GM19324 (cell line): ENCODE measurements around the gene C17orf107.

ENCODE experiments used
- ATAC-seq: cut with Tn5 transposase; IDR thresholded peaks from one replicate; pipeline ENCODE4 v1.9.1; 2021; ENCODE audit warnings: mild to moderate bottlenecking, moderate library complexity; ENCODE audit not compliant: unreplicated experiment, low FRiP score

The C17orf107 gene

DNA sequence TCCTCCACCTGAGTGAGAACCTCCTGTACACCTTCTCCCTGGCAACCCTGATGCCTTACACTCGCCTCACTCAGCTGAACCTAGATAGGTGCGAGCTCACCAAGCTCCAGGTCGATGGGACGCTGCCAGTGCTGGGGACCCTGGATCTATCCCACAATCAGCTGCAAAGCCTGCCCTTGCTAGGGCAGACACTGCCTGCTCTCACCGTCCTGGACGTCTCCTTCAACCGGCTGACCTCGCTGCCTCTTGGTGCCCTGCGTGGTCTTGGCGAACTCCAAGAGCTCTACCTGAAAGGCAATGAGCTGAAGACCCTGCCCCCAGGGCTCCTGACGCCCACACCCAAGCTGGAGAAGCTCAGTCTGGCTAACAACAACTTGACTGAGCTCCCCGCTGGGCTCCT is 33.4 kb downstream of the C17orf107 start:
- no peak for ATAC-seq

DNA sequence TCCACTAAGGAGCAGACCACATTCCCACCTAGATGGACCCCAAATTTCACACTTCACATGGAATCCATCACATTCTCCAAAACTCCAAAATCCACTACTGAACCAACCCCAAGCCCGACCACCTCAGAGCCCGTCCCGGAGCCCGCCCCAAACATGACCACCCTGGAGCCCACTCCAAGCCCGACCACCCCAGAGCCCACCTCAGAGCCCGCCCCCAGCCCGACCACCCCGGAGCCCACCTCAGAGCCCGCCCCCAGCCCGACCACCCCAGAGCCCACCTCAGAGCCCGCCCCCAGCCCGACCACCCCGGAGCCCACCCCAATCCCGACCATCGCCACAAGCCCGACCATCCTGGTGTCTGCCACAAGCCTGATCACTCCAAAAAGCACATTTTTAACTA is 34.3 kb downstream of the C17orf107 start:
- ATAC-seq: no peak

DNA sequence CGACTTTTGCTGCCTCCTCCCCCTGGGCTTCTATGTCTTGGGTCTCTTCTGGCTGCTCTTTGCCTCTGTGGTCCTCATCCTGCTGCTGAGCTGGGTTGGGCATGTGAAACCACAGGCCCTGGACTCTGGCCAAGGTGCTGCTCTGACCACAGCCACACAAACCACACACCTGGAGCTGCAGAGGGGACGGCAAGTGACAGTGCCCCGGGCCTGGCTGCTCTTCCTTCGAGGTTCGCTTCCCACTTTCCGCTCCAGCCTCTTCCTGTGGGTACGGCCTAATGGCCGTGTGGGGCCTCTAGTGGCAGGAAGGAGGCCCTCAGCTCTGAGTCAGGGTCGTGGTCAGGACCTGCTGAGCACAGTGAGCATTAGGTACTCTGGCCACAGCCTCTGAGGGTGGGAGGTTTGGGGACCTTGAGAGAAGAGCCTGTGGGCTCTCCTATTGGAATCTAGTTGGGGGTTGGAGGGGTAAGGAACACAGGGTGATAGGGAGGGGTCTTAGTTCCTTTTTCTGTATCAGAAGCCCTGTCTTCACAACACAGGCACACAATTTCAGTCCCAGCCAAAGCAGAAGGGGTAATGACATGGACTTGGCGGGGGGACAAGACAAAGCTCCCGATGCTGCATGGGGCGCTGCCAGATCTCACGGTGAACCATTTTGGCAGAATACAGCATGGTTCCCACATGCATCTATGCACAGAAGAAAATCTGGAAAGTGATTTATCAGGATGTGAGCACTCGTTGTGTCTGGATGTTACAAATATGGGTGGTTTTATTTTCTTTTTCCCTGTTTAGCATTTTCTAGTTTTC is 35.0 kb downstream of the C17orf107 start:
- ATAC-seq: no peak

DNA sequence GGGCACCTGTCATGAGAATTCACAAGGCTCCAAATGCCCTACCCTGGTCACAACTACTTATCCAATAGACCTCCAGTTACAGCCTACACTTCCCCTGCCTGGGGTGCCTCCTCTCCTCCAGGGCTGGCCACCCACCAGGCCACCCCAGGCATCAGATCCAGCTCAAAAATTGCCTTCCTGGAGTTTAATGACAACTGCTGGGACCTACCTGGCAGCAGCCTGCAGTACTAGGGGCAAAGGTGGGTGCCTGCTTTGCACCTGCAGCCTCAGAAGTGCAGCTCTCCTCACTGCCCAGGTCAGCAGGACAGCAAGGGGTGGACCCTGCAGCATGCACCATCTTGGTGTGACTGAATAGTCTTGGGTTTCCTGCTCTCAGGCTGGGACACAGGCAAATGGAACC is 36.3 kb downstream of the C17orf107 start:
- ATAC-seq: no peak

DNA sequence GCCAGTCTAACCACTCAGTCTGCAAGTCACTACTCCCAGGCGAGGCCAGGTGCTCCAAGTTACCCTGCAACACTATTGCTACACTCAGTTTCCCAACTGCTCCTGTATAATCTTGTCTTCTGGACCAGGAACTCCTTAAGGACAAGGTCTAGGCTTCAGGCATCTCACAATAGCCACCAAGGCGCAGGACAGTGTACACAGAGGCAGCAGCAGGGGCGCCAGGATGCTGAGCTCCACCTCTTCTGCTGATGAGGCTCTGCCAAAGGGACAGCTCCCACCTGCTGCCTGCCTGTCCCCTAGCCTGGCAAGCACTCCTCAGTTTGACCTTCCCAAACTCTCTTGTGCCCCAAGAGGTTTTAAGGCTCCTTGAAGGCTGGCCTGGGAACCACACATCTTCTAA is 37.1 kb downstream of the C17orf107 start:
- no peak for ATAC-seq

GRCh38 chr17:4937553-4937952 is 38.2 kb downstream of the C17orf107 start:
- ATAC-seq: no peak

DNA sequence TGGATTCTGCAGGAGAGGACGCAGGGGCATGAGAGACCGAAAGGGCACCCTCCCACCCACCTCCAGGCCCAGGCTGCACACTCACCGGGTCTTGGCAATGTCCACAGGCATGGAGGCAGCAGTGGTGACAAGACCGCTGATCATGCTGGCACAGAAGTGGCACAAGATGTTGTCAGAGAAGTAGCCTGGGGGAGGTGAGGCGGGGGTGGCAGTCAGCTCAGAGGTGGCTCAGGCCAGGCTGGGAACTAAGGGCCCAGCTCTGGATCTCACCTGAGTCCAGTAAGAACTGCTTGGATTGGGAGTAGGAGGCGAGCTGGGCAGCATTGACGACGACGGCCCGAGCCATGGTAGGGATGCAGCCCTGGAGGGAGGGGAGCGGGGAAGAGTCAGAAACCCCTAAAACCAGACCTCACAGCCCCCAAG is 38.7 kb downstream of the C17orf107 start:
- ATAC-seq: no peak

DNA sequence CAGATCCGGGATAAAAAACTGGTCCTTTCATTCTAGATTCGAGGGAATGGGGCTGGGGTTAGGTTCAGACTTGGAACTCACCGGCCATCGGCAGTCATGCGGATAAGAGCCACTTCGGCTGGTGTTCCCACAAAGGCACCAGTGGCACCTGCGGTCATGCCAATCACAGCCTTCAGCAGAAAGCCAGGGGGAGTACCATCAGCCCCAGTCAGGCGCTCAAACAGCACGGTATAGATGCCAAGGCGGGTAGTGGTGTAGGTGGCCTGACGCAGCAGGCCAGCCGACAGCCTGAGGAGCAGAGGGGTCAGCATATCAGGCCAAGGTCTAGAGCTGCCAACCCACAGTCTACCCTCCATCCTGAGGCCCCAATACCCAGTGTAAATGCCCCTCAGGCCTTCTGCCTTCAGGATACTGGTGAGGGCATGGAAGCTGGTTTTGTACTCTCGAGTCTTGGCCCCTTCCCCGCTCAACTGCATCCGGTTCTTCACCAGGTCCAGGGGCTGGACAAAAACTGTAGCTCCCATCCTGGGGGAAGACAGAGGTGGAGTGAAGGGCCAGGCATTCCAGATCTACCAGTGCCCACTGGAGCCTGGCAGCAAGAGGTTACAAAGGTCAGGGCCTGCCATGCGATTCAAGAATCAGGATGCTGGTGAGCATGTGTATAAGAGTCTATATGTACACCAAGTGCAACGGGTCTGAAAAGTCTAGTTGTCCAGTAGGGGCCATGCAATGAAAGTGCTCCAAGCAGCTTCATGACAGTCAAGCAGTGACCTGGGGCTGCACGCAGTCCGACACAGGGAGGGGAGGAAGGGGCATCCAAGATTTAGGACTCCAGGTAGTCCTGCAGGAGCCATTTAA is 39.6 kb downstream of the C17orf107 start:
- no peak for ATAC-seq

GRCh38 chr17:4939546-4939795 is 40.1 kb downstream of the C17orf107 start:
- ATAC-seq: peak; percentile 25

DNA sequence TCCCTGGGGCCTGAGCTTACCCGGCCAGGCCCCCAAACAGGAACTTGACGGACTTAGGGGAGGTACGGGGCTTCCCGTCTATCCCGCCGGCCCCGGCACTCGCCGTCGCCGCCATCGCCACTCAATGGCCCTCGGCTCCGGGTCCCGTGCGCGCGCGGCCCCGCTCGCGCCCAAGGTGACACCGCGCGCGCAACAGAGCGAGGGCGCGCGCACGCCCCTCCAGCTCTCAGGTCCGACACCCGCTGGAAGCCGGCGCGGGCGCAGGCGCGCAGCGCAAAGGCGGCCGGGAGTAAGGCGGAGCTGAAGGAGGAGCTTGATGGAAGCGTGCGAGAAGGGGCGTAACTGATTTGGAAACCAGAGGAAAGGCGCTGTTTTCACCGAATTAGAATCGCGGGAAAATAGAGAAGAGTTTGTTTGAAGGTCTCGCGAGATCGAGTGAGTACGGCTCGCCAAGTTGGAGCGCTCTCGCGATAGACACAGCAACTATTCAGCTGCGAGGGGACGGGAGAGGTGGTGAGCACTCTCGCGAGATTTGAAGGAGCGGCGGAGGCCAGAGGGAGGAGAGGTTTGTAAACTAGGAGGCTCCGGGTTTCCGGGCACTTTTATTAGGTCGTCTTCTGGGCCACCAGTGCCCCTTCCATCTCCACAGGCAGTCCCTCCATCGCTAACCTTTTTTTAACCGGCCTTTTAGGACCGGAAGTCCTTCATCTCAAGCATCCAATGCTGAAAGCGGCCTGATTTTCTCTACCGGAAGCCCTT is 40.6 kb downstream of the C17orf107 start, which contains the start of the genes RNF167 and SLC25A11:
Gene RNF167, plus strand, starts transcription at position 473 of the 759 bp plus-strand sequence. CDS start 642 bp downstream, outside the sequence.
Gene SLC25A11, minus strand, starts transcription at position 251 of the 759 bp plus-strand sequence. Its CDS starts 136 bp downstream, at position 115.
- ATAC-seq: peak; percentile 82

GRCh38 chr17:4940555-4941318 is 41.4 kb downstream of the C17orf107 start:
- no peak for ATAC-seq

DNA sequence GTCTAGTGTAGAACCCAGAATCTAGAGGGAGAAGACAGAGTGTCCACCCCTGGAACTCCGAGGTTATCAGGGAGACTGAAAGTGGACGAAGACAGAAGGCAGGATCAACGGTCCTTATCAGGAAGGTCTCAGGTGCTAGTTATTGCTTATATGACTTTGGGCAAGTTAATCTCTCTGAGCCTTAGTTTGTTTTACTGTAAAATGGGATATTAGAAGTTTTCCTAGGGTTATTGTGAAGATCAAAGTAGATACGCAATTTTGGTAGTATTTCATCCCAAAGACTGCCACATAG is 41.9 kb downstream of the C17orf107 start:
- ATAC-seq: no peak

- ATAC-seq: no peak
Measured at GRCh38 chr17:4942760-4943508, 43.6 kb downstream of the C17orf107 start.

DNA sequence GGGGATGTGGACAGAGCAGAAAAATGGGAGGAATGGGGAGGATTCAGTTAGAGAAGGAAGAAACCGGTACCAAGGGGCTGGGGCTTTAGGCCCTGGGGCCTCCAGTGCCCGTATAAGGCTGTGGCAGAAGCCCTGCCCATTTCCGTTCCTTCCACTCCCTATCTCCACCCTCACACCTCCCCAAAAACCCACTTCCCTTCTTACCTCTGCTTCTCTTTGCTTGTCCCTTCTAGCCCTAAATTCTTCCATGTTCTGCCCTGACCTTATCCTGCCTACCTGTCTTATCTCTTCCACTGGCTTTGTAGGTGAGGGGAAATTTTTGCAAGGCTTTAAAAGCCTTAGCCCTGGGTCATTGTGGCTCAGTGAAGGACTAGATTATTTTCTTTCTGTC is 44.8 kb downstream of the C17orf107 start:
- ATAC-seq: no peak

- ATAC-seq: no peak
Measured at GRCh38 chr17:4944554-4945175, 45.3 kb downstream of the C17orf107 start.

GRCh38 chr17:4945176-4945943 is 46.0 kb downstream of the C17orf107 start:
- ATAC-seq: no peak

DNA sequence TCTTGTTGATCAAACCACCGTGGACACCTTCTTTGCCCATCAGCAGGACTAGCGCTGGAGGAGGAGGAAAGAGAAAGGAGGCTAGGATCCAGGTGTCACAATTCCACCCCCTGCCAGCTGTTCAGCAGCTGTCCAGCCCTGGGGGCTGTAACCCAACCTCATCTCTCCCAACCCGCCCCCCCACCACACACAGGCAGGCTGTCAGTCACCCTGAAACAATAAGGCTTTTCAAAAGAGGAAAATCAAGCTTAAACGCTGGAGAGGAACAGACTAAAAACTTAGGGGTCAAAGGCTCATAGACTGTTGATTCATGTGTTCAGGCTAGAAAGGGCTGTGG is 46.6 kb downstream of the C17orf107 start:
- no peak for ATAC-seq

GRCh38 chr17:4946312-4946976 is 47.1 kb downstream of the C17orf107 start:
- no peak for ATAC-seq
